H1 (cell line): ENCODE measurements around the gene PLXNB3.

Experiments
- ATF3 ChIP-seq: IDR thresholded peaks from 2 replicates; pipeline ENCODE4 v1.6.1; 2011; ENCODE audit warnings: low read depth, mild to moderate bottlenecking, low read length; ENCODE audit not compliant: insufficient read depth
- BACH1 ChIP-seq: IDR thresholded peaks from 2 replicates; pipeline ENCODE4 v1.6.1; 2012; ENCODE audit warnings: low read length, improper control_type of control experiment
- CBX5 ChIP-seq: fragments of 300-800, 300-1000 bp; sonication (generic); IDR thresholded peaks from 2 replicates; pipeline ENCODE4 v1.7.1; 2016; ENCODE audit warnings: antibody characterized with exemption, low read length, low read depth
- CTCF ChIP-seq, 3 experiments: IDR thresholded peaks; 1 replicate in 2 of 3; 2 replicates in 1 of 3; pipeline versions ENCODE4 v1.5.1 to v1.6.1; 2011; ENCODE audit warnings: low read length in 3 of 3, mild to moderate bottlenecking in 3 of 3, inconsistent platforms in 2 of 3, low read depth in 1 of 3, moderate library complexity in 1 of 3; ENCODE audit not compliant: insufficient read depth in 1 of 3; ENCODE audit errors: control extremely low read depth in 1 of 3
- EZH2 ChIP-seq: fragments of 200-600 bp; sonication (generic); IDR thresholded peaks from 2 replicates; pipeline ENCODE4 v1.7.1; 2012; ENCODE audit warnings: low read depth, mild to moderate bottlenecking, moderate library complexity, low read length, inconsistent platforms; ENCODE audit not compliant: severe bottlenecking
- POLR2A ChIP-seq, 2 experiments: IDR thresholded peaks; 1 replicate in 1 of 2; 2 replicates in 1 of 2; pipeline ENCODE4 v1.6.1; 2011; ENCODE audit warnings: low read depth in 2 of 2, low read length in 2 of 2, mild to moderate bottlenecking in 2 of 2; ENCODE audit errors: control extremely low read depth in 1 of 2
- TAF1 ChIP-seq: IDR thresholded peaks from 2 replicates; pipeline ENCODE4 v1.6.1; 2011; ENCODE audit warnings: mild to moderate bottlenecking, low read depth, low read length

GRCh38 chrX:153777261-153778090 is 13.4 kb downstream of the PLXNB3 start:
- no peak for TF ChIP-seq CTCF (IDR thresholded peaks at IDR 0.05; ENCODE audit: control extremely low read depth in 1 of 3, insufficient read depth in 1 of 3, low read depth in 1 of 3, low read length in 3 of 3)
- TF ChIP-seq EZH2 = no peak
- TF ChIP-seq POLR2A (IDR thresholded peaks at IDR 0.05; ENCODE audit: control extremely low read depth in 1 of 2, low read depth in 2 of 2, low read length in 2 of 2) = no peak
- TF ChIP-seq CBX5 = no peak
- TF ChIP-seq ATF3 = no peak
- no peak for TF ChIP-seq TAF1
- no peak for TF ChIP-seq BACH1
